NCI-H524 (cell line): Measurements from ENCODE around the gene KDM6B.

Experiments
- DNase-seq, 2 experiments: peaks; one replicate each; lab custom pipeline; 2025; lab: John Stamatoyannopoulos, UW

The KDM6B gene

GRCh38 chr17:7820231-7820630 lies 13.8 kb upstream of the KDM6B start:
- DNase-seq = no peak

GRCh38 chr17:7822126-7822525 lies 11.9 kb upstream of the KDM6B start:
- no peak for DNase-seq

GRCh38 chr17:7823581-7824001 lies 10.4 kb upstream of the KDM6B start:
- no peak for DNase-seq

GRCh38 chr17:7824021-7824924 lies 9.7 kb upstream of the KDM6B start:
- peak in 1 of 2 experiments; percentile 66 for DNase-seq

- peak; percentile 49 to 78 for DNase-seq
Observed at GRCh38 chr17:7825206-7825990, 8.6 kb upstream of the KDM6B start.

- no peak for DNase-seq
Observed at GRCh38 chr17:7830616-7831015, 3.4 kb upstream of the KDM6B start.

- DNase-seq = no peak
Observed at GRCh38 chr17:7831233-7831632, 2.8 kb upstream of the KDM6B start.

- DNase-seq = no peak
Observed at GRCh38 chr17:7832431-7832830, 1.6 kb upstream of the KDM6B start.

GRCh38 chr17:7833011-7833794 lies 814 bp upstream of the KDM6B start:
- no peak for DNase-seq

GRCh38 chr17:7834542-7834956 lies 532 bp downstream of the KDM6B start:
- no peak for DNase-seq

GRCh38 chr17:7834957-7835813 lies 1.2 kb downstream of the KDM6B start:
- peak; percentile 87 to 91 for DNase-seq

- DNase-seq = peak; percentile 41 to 72
Observed at GRCh38 chr17:7835814-7836595, 2.0 kb downstream of the KDM6B start.

- DNase-seq = peak; percentile 84 to 89
Observed at GRCh38 chr17:7836596-7837407, 2.8 kb downstream of the KDM6B start.

- DNase-seq = no peak
Observed at GRCh38 chr17:7837408-7838088, 3.5 kb downstream of the KDM6B start.

GRCh38 chr17:7838090-7839075 lies 4.4 kb downstream of the KDM6B start:
- DNase-seq = peak in 1 of 2 experiments; percentile 28

- DNase-seq = no peak
Observed at GRCh38 chr17:7839190-7839875, 5.3 kb downstream of the KDM6B start.

- peak in 1 of 2 experiments; percentile 19 for DNase-seq
Observed at GRCh38 chr17:7839876-7840261, 5.9 kb downstream of the KDM6B start.
